GM19239 (cell line): ENCODE results near the gene PLCG1.

Experiments used
- DNase-seq: peaks from one replicate; pipeline ENCODE4 v3.0.0; 2011; ENCODE audit warnings: low spot score; ENCODE audit not compliant: insufficient read length
- FAIRE-seq: peaks from 2 replicates; lab custom pipeline; 2011; peaks lifted over from hg19 to GRCh38; lab: Jason Lieb, UNC

The PLCG1 gene

GRCh38 chr20:41175727-41176330 lies 38.5 kb downstream of the PLCG1 start:
- no peak for DNase-seq

GRCh38 chr20:41176711-41177552 lies 39.6 kb downstream of the PLCG1 start:
- DNase-seq (no peak), FAIRE-seq (no peak)

More at GRCh38 chr20:41175727-41176330, 38.5 kb downstream of the PLCG1 start:
- no peak for FAIRE-seq

GRCh38 chr20:41177636-41178035 lies 40.3 kb downstream of the PLCG1 start:
- no peak for FAIRE-seq
- DNase-seq = no peak

GRCh38 chr20:41178495-41178894 lies 41.2 kb downstream of the PLCG1 start:
- FAIRE-seq (no peak), DNase-seq (no peak)

- no peak for DNase-seq
- FAIRE-seq = no peak
These were observed 41.6 kb downstream of the PLCG1 start for GRCh38 chr20:41178904-41179432.

- DNase-seq = no peak
- no peak for FAIRE-seq
These were observed 42.6 kb downstream of the PLCG1 start for GRCh38 chr20:41179961-41180360.

- FAIRE-seq (no peak), DNase-seq (no peak)
These were observed 43.4 kb downstream of the PLCG1 start for GRCh38 chr20:41180599-41181333.

GRCh38 chr20:41181567-41181966 lies 44.2 kb downstream of the PLCG1 start:
- FAIRE-seq = no peak

GRCh38 chr20:41182296-41183212 lies 45.2 kb downstream of the PLCG1 start:
- DNase-seq = no peak
- no peak for FAIRE-seq

More at GRCh38 chr20:41181567-41181966, 44.2 kb downstream of the PLCG1 start:
- no peak for DNase-seq

- no peak for FAIRE-seq
- no peak for DNase-seq
These were observed 46.0 kb downstream of the PLCG1 start for GRCh38 chr20:41183391-41183790.

- FAIRE-seq (no peak), DNase-seq (no peak)
These were observed 46.5 kb downstream of the PLCG1 start for GRCh38 chr20:41183831-41184230.

- DNase-seq (no peak), FAIRE-seq (no peak)
These were observed 47.8 kb downstream of the PLCG1 start for GRCh38 chr20:41185013-41185757.

GRCh38 chr20:41187668-41188067 lies 50.3 kb downstream of the PLCG1 start:
- FAIRE-seq = no peak

GRCh38 chr20:41191562-41192500 lies 54.5 kb downstream of the PLCG1 start:
- DNase-seq = no peak
- no peak for FAIRE-seq

More at GRCh38 chr20:41187668-41188067, 50.3 kb downstream of the PLCG1 start:
- DNase-seq = no peak

GRCh38 chr20:41192575-41192974 lies 55.2 kb downstream of the PLCG1 start:
- no peak for FAIRE-seq
- no peak for DNase-seq

- DNase-seq = no peak
- FAIRE-seq = no peak
These were observed 59.4 kb downstream of the PLCG1 start for GRCh38 chr20:41196653-41197225.

GRCh38 chr20:41198443-41198842 lies 61.1 kb downstream of the PLCG1 start:
- DNase-seq = no peak
- FAIRE-seq = no peak
